Stimulated activated CD4-positive, alpha-beta T cell treated with anti-CD3 and anti-CD28 coated beads, Interleukin-1b, Interleukin-23, amount 100 ng/mL, for 4 hours (primary cell): Measurements from ENCODE around the gene DENND5A.
"Not testable (repeated sequence)": the region's sequence is repeated elsewhere in the genome, so short reads cannot be mapped to it uniquely, and the experiment has no call there.

ENCODE experiments used
- DNase-seq, 2 donors: peaks; one replicate each; pipeline ENCODE4 v3.0.0-alpha.2; 2020; ENCODE audit warnings: low read depth in 2 of 2

The DENND5A gene

DNA sequence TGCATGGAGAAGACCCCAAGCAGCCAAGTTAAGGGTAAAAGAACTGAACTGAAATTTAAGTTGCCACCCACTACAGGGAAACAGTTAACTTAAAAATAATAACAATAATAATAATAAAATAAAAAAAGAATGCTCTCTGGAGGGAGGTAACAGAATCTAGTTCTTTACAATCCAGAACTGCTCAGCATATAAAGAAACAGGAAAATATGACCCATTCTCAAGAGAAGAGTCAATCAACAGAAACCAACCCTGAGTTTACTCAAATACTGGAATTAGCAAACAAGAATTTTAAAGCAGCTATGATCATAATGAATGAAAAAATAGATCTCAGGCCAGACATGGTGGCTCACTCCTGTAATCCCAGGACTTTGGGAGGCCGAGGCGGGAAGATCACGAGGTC, 53.8 kb downstream of the DENND5A start:
- DNase-seq = no peak

DNA sequence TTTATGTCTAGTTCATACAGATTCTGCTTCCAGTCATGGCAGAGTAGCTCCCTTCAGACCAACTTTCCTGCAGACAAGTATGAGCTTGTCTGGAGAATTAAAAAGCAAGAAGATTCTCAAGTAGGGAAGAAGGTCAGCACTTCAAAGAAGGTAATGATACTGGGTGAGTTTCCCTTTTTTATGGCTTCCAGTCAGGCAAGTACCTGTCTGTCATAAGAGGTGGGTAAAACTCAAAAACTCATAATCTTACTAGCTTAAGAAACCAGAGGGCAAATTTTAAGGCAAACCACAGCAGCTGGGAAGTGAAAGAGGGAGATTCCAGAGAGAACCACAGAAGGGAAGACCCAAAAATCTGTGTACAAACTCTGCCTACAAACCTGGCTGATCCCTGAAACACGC, 54.2 kb downstream of the DENND5A start:
- DNase-seq = no peak

DNA sequence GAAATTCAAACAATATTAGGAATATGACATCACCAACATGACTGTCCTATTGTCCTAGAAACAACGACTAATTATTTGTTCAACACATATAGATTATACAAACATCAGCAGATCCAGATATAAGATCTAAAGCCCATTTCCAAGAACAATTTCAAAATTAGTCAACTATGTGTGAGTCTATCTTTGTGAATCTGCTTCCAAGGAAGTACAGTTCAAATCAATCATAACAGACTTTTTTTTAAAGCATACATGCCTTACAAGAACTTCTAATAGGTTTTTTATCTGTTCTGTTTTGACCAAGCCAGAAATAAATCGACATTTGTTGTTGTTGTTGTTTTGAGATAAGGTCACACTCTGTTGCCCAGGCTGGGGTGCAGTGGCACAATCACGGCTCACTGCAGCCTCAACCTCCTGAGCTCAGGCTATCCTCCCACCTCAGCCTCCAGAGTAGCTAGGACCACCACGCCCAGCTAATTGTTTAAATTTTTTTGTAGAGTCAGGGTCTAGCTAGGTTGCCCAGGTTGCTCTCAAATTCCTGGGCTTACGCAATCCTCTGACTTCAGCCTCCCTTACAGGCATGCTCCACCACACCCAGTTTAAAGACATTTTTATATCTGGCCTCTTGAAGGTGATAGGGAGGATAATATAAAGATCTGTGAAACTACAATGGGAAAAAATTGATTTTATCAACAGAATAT, 54.8 kb downstream of the DENND5A start:
- DNase-seq = no peak

DNA sequence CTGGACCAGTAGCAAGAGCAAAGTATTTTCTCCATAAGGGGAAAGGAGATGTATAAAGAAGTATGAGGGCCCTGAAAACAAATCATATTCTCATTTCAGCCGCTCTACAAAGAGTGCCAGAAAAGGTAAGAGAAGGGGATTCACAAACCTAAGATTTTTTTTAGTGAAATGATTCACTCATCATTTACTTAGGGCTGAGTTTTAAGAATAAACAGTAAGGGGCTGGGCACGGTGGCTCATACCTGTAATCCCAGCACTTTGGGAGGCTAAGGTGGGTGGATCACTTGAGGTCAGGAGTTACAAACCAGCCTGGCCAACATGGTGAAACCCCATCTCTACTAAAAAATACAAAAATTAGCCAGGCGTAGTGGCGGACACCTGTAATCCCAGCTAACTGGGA, 55.5 kb downstream of the DENND5A start:
- not testable (repeated sequence) for DNase-seq

DNA sequence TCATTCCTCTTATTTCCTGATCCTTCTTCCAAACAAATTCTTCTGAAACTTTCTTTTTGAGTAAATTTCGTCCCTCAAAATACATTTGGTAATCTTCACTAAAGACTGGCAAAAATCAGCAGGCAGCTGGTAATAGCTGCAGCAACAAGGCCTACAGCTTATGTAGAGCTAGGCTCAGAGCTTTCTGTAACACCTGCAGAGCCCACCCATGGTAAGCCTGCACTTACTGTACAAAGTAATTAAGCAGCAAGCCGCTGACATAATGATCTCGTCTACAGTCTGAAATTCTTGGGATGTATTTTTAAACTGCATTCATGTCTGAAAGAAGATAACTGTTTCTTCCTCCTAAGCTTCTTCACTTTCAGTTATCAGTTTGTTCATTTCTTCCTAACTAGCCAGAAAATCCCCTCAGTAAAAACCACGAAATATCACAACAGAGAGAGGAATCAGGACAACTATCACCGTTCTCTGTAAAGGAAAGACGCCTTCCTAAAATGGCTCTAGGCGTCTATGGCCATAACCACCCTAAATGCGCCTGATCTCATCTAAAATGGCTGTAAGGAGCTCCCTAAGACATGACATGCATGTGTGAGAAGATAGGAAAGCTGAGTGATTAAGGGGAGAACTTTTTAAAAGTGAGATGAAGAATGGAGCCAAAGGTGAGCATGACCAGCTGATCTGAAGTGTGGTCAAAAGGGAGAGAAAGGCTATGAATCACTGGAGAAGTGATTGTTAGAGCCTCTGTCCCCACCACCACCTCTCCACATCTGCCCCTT, 56.2 kb downstream of the DENND5A start:
- DNase-seq = no peak

DNA sequence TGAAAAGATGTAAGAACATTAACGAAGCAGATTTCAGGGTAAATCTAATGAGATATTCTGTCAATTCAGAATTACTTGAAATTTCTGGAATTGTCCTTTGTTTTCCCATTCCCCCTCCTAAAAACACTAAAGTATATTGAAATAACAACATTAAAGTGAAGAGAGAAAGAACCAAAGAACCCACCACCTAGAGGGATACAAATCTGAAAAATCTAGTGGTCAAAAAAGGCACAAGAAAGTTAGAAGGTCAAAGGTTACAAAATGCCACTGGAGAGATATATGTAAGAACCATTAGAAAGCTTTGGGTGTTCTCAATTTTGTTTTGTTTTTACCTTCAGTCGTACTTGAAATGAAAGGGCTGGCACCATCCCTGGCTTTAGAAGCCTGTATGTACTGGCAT, 57.9 kb downstream of the DENND5A start:
- no peak for DNase-seq

GRCh38 chr11:9206496-9206895, 58.7 kb downstream of the DENND5A start:
- no peak for DNase-seq

DNA sequence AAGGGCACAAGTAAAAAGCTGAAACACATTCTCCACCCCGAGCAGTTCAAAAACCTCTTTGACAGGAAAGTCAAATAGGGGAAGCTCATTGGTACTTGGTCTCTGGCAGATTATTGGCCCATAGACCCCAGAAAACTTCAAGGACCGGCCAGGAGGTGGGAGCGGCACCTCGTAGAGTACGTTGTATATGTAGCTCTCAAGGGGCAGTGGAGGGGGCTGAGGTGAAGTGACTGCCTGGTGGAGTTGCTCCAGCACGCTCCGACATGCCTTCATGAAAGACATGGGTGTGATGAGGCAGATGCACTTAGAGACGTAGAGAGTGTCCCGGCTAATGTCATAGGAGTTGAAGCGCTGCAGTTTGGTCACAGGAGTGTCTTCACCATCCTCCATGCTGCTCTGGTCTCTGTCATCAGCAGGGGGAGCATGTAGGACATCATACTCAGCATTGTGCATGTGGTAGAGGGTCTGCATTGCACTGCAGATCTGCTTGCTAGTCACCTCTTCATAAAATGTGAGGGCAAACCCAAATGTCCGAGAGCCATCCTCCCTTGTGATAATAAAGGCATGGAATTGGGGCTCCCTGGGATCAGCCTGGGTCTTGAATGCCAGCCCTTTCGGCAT, 61.3 kb downstream of the DENND5A start:
- DNase-seq = no peak

- no peak for DNase-seq
Observed at GRCh38 chr11:9201372-9202162, 63.6 kb downstream of the DENND5A start.

DNA sequence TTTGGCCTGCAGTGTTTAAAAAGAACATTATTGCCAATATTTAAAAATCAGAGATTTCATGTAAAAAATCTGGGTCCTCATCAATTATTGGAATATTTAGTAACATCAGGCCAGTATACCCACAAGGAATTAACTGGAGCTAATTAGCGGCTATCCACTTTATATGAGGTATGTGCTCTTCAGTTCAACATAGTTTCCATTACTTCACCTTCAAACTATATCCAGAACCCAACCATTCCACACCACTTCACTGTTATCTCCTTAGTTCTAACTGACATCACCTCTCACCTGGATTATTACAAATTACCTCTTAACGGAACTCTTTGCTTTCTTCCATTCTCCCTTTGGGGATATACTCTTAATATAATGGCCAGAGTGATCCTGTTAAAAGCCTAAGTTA, 64.7 kb downstream of the DENND5A start:
- no peak for DNase-seq

DNA sequence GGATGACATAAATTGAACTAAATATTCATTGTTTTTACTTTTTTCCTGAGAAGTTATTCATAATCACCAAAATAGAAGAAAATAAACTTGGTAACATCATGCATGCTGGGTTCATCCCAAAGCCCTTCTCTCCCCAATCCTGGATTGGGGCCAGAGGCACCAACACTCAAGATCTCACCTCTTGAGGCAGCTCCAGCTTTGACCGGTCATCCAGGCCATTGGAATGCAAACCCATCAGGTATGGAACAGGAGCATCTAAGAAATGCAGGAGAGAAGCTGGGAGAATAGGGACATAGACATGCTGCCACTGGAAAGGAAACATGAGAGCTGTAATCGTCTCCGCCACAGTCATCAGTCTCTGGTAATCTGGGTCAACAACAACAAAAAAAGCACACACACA, 71.8 kb downstream of the DENND5A start:
- no peak for DNase-seq

- no peak for DNase-seq
Observed at GRCh38 chr11:9192561-9192960, 72.6 kb downstream of the DENND5A start.

- DNase-seq = not testable (repeated sequence)
Observed at GRCh38 chr11:9190326-9191016, 74.7 kb downstream of the DENND5A start.

- not testable (repeated sequence) for DNase-seq
Observed at GRCh38 chr11:9188860-9189259, 76.3 kb downstream of the DENND5A start.

DNA sequence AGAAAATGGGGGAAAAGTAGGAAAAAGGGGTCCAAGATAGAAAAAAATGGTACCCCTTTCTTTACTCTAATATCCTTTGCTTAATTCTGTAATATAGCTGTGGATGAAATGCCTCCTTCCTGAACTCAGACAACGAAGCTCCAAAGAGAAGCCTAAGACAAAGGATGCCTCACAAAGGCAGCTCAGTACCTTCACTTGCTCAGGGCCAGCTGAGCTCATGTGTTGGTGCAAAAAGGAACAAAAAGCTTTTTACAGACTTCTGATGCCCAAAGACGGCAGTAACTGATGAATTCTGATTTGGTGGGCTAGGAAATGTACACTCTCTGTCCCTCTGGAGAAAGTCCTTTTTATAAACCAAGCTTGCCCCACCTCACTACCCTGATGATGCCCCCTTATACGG, 77.5 kb downstream of the DENND5A start:
- no peak for DNase-seq

- DNase-seq = no peak
Observed at GRCh38 chr11:9184516-9184915, 80.6 kb downstream of the DENND5A start.

DNA sequence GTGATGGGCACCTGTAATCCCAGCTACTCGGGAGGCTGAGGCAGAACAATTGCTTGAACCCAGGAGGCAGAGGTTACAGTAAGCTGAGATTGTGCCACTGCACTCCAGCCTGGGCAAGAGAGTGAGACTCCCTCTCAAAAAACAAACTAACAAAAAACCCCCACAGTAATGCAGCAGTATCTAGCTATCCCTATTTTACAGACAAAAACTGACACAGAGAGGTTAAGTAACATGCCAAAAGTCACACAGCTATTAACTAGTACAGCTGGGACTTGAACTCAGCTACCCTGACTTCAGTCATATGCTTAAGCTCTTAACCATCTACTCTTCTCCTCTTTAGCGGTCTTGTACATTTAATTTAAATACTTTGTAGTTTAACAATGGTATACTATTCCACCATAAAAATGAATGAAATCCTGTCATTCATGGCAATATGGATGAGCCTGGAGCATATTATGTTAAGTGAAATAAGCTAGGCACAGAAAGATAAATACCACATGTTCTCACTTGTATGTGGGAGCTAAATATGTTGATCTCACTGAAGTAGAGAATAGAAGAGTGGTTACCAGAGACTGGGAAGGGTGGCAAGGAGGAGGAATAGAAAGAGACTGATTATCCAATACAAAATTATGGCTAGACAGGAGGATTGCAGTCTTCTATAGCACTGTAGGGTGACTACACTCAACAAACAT, 82.8 kb downstream of the DENND5A start:
- DNase-seq = no peak

DNA sequence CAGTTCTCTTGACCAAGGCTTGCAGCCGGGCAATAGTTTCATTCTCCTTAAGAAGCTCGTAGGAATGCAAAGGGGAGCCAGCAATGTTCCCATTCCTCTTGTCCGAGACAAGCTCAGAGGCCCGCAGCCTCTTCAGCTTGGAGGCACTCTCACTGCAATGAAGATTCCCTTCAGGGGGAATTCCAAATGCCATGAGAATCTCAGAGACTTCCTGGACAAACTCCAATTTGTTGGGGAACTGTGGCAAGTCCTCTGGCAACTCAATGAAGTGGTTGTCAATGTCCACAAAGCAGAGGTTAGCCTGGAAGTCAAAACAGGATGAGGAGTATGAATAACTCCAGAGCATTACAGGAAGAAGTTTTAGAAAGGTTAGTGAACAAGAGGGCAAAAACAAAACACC, 84.4 kb downstream of the DENND5A start:
- no peak for DNase-seq

GRCh38 chr11:9179141-9179540, 86.0 kb downstream of the DENND5A start:
- no peak for DNase-seq

DNA sequence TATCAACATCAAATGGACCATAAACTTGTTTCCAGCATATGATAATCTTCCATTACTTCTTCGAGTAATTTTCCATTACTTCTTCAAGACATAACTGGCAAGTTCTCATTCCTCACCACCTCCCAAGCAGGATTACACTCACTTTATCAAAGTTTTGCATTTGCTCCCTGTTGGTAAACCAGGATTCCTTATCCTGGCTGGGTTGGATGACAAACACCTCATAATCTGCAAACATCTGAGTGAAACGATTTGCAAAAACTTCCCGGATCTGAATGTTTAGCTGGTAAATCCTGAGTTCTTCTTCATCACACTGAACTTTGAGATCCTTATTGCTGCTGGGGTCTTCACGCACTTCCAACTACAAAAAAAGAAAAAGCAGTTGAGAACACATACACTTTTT, 86.4 kb downstream of the DENND5A start:
- DNase-seq = no peak
